Stimulated activated CD8-positive, alpha-beta memory T cell treated with anti-CD3 and anti-CD28 coated beads, Interleukin-7, amount 100 ng/mL, for 24 hours (primary cell): ENCODE measurements around the gene MRPL36.
"Not testable (repeated sequence)": the region's sequence is repeated elsewhere in the genome, so short reads cannot be mapped to it uniquely, and the experiment has no call there.

Experiments used
- DNase-seq: peaks from one replicate; pipeline ENCODE4 v3.0.0-alpha.2; 2020; ENCODE audit warnings: low read depth

Gene MRPL36

GRCh38 chr5:1832511-1833250 lies 33.0 kb upstream of the MRPL36 start:
- DNase-seq = no peak

DNA sequence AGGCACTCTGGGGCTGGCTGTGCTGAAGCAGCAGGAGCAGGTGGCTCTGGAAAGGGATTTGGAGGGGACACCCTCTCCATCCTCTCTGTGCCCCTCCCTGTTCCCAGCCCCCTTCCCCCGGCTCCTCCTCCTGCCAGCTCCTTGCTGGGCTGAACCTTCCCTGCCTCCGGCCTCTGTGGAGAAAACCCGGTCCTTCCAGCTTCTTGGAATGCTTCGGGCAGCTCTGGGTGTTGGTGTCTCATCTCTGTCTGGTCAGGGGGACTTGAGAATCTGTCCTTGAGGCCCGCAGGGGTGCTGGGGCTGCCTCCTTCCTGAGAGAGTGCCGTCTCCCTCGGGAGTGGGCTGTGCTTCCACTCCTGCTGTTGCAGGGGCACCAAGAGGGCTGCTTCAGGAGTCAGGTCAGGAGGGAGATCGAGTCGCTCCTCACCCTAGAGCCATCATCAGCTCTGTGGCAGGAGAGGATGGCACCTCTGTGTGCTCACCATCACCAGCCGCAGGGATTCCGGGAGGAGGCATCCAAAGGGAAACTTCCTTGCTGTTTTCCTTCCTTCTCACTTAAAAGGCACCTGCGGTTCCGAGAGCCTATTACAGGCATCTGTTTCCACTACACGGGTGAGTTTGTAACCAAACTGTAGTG lies 32.2 kb upstream of the MRPL36 start:
- DNase-seq = no peak

DNA sequence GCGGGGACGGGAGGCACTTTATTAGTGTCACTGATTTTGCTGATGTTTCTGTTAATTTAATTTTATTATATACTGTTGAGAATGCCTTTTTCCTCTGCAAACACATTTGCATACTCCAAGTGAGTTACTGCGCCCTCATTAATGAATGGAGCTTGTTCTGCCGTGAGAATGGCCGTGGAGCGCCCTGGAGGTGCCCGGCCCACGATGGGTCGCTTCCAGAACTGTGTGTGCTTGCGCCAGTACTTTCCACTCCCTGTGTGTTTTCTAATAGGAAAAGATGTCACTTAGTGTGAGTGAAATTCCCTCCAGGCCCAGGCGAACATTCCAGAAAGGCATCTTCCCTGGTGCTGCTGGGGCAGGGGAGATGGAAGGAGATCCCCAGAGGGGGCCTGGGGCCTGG lies 31.6 kb upstream of the MRPL36 start:
- no peak for DNase-seq

DNA sequence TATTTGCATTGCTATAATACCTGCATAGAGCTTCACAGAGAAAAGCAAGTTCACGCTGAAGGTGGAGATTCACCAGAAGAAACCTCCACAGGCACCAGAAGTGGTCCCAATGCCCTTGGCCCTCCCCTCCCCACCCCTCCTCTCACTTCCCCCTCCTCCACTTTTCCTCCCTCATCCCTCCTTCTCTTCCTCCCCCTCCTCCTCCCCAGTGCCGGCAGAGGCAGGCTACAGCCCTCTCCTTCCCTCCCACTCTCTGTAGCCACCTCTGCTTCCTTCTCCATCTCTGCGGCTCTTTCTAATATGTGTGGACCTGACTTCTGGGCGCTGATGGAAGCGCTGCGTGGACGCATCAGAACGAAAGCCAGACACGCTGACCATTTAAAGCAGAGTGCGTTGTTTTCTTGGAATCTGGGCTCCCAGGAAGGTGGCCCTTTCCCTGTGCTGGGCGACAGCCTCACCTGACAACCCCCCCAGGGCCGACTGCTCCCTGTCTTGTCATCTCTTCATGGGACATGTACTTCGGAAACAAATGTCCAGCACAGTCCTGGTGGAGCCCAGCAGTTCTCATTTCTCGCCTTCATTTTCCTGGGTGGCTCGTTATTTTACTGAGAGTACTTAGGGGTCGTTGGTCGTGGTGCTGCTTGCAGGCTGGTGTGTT lies 31.1 kb upstream of the MRPL36 start:
- no peak for DNase-seq

GRCh38 chr5:1827886-1828397 lies 28.3 kb upstream of the MRPL36 start:
- no peak for DNase-seq

DNA sequence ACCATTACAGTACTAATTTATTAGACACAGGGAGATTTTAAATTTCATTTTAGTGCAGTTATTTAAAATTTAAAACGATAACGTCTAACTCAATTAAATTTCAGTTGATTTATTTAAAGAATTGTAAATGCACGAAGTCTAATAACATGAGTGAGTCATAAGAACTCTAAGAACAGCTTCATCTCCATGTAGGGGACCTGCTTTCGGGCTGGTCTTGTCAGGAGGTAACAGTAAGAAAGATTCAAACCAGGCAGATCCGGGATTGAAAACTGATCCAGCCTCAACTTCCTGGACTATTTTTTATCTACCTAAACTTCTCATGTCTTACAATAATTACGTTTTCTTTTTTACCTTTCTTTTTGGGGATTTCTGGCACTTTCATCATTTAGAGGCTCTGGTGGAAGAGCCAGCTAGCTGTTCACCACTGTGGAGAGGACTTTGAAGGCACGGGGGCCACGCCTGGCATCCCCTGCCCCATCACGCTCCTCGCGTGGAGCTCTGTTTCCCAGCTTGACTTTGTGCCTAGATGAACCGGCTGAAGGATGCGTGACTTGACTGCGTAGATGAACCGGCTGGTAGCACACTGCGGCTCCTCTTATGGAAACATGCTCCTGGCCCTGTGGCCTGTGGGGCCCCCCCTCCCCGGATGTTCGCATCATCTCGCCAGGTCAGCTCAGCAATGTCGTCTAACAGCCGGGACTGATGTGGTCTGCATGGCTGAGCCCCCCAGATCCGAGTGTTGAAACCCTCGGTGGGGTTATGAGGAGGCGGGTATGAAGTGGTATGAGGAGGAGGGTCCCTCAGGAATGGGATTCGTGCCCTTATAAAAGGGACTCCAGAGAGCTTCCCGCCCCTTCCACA lies 27.6 kb upstream of the MRPL36 start:
- DNase-seq = no peak

GRCh38 chr5:1826235-1826980 lies 26.8 kb upstream of the MRPL36 start:
- DNase-seq = no peak

DNA sequence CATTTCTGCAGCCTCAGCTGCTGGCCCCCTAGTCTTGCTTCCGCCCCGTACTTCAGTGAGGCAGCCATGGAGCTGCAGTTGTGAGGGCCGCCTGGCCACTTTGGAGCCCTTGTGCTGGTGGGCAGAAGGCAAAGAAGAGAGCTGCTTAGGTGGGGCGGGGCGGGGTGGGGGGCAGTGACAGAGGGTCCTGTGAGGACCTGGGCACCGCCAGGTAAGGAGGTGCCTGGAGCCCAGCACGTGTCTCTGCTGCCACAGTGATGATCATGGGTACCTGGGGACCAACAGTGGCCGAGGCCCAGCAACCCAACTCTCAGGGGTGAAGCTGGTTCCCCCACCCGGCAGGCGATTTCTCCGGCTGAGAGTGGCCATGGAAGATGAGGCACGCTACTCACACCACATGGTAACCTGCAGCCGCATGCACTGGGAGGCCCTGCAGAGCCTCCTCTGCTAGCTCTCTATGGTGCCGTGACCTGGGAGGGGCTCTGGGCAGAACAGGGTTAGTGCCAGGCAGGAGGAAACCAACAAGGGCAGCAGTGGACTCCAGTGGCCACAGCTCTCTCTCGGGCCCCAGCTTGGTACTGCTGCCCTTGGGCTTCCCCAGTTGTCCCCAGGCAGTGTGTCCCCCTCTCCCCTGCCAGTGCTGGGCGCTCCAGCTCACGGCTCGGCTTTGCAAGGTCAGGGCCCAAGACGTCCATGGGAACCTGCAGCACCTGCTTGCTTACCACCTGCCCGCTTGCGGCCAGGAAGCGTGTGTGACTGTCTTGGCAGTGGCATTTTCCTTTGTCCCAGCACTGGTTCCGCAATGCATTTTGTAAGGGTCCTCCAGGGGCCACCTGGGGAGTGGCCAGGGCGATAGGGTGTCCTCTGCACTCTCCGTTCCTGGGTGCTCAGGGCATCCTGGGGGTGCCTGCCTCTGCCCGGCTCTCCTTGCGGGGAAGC lies 25.5 kb upstream of the MRPL36 start:
- no peak for DNase-seq

DNA sequence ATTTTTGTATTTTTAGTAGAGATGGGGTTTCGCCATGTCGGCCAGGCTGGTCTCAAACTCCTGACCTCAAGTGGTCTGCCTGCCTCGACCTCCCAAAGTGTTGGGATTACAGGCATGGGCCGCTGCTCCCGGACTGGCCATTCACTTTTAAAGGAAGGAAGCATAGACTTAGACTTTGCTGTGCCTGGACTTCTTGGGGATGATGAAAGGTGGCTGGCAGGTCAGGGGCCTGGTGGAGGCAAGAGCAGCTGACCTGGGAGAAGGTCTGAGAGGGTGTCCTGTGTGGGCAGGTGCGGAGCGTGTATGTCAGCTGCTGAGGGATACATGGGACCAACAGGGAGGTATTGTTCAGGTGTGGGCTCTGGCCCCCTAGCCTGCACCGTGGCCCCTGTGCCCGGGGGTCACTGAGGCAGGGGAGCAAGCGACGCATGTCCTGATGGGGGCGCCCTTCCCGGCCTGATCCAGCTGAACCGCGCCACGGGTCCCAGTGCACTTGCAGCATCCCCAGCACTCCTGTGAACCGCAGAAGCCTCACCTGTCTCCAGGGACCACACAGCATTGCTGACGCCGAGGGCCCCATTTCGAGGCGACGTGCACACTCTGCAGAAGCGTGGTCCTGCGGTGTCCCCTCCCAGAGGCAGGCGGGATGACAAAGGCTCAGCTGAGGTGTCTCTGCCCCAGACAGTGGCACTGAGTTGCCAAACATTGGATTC lies 24.6 kb upstream of the MRPL36 start:
- no peak for DNase-seq

DNA sequence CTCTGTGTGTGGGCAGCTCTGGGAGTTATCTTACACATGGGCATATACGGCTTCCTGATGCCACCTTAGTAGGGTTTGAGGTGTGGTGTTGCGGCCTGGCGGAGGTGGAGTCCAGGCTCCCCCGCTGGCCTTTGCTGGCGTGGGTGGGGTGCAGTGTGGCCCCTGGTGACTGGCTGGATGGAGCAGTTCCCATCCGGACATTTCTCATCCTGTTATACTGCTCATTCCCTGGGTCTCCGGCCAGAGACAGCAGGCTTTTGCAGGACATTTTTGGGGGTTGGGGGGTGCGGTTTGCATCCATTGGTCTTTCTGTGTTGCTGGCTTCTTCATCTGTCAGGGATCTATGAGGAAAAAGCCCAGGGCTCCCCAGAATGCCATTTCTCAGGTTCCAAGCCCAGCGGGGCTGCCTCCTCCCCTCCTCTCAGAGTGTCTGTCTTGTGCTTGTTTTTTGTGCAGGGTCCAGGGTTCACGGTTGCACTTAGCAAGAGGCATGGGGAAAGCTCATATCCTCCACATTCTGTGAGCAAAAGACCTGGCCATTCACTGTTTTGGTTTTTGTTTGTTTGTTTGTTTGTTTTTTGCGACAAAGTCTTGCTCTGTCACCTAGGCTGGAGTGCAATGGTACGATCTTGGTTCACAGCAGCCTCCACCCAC lies 23.9 kb upstream of the MRPL36 start:
- no peak for DNase-seq

- DNase-seq = no peak
Measured at GRCh38 chr5:1821862-1822261, 22.2 kb upstream of the MRPL36 start.

DNA sequence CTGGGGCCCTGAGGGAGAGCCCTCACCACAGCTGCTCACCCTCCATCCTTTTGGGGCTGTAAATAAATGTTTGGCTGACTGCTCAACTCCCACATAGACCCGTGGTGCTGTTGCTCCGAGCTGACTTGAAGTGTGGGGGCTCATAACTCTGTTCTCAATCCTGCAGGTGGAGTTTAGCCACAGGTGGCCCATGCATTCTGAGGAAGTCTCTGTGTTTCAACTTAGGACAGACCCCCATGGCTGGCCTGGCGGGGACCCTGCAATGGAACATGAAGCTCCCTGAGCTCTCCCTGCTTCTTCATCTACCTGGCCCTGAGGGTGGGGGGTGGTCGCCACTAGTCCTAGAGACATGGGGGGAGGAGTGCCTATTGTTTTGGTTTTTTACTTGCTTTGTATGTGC lies 21.3 kb upstream of the MRPL36 start:
- no peak for DNase-seq

DNA sequence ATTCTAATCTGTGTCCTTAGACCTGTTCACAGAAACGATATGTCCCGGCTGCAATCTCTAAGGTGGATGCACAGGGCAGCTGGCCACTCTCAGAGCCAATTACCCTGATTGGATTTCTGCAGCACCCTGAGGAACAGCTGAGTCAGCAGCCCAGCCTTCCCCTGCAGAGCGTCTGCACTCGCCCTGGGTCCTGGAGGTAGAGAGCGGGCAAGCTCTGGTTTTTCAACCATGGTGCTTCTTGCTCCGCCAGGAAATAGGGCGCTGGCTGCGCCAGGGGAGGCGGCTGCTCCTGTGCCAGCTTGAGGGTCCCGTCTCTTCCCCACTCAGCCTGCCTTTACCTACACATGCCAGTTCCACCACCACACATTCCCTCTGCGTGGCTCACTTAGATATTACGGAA lies 20.7 kb upstream of the MRPL36 start:
- DNase-seq = no peak

DNA sequence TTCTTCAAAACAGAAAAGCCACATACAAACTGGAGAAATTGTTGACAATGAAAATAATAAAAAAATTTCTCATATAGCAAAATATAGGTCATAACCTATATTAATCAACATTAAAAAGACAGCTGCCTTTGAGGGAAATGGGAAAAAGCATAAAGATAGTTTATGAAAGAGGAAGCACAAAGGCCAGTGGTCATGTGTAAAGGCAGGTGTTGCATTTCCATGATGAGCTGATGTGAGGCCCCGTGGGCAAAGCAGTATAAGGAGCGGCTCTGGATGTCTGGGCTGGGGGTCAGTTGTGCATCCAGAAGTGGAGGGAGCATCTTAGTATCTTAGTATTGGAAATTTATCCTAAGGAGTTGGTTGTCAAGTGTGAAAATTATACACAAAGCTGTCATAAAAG lies 19.8 kb upstream of the MRPL36 start:
- DNase-seq = no peak

DNA sequence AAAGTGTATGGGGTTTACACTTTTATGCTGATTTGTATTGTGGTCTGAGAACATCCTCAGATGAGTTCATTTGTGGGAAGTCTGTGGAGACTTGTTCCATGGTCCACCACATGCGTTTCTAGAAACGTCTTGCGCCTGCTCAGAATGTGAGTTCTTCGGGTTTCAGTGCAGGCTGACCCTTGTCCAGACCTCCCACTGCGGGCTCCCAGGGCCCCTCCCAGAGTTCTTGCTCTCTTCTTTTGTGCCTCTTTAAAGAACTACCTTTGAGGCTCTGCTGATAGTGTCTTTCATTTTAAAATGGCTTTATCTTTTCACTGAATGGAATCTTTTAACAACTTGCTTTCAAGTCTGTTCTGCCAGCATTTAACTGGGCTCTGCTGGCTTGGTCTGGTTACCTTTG lies 19.1 kb upstream of the MRPL36 start:
- no peak for DNase-seq

- DNase-seq = no peak
Measured at GRCh38 chr5:1817261-1818043, 17.8 kb upstream of the MRPL36 start.

GRCh38 chr5:1816495-1817089 lies 17.0 kb upstream of the MRPL36 start:
- not testable (repeated sequence) for DNase-seq

DNA sequence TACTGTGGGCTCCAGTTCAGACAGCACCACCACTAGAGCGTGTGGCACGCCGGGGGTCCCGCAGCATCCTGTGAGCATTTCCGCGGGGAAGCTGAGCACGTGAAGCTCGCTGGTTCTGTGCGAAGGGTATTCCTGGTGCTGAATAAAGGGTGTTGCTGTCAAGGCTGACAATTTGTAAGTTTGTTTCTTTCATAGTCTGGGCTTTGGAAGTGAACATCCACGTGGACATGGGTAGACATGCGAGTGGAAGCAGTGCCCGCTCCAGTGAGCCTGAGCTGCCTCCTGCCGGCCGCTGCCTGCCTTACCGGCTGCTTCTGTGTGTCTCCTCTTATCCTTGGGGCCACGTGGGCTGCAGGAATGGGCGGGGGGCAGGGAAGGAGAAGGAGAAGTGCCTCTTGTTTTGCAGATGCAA lies 16.2 kb upstream of the MRPL36 start:
- no peak for DNase-seq
